GM12878 (cell line): ENCODE measurements around the gene MDH1. TPM values are rescaled to one million over a fixed set of nuclear protein-coding genes. Genes with fewer than 3 reads are reported as not detected.
A peak's percentile ranks its signal among the peaks of the same experiment; 100 is the strongest.

Source experiments
- ATF3 ChIP-seq: IDR thresholded peaks from 2 replicates; pipeline ENCODE4 v1.6.1; 2011; ENCODE audit warnings: low read depth, mild to moderate bottlenecking, low read length, moderate library complexity, borderline replicate concordance; ENCODE audit errors: extremely low read depth
- ATF7 ChIP-seq: fragments of 450-650 bp; IDR thresholded peaks from 2 replicates; pipeline ENCODE4 v1.6.1; 2016; ENCODE audit warnings: low read depth, mild to moderate bottlenecking
- BCL11A ChIP-seq: IDR thresholded peaks from 2 replicates; pipeline ENCODE4 v1.6.1; 2011; ENCODE audit warnings: low read depth, low read length
- BHLHE40 ChIP-seq, 2 experiments: fragments of 450-650 bp in 1 of 2; IDR thresholded peaks; 2 replicates each; pipeline ENCODE4 v1.6.1; 2011 to 2017; ENCODE audit warnings: low read depth in 2 of 2, borderline replicate concordance in 1 of 2, improper control_type of control experiment in 1 of 2, low read length in 1 of 2, mild to moderate bottlenecking in 1 of 2
- CHD1 ChIP-seq: IDR thresholded peaks from 2 replicates; pipeline ENCODE4 v1.6.1; 2012; ENCODE audit warnings: low read depth, low read length, improper control_type of control experiment
- CHD4 ChIP-seq: fragments of 200-600 bp; sonication (generic); IDR thresholded peaks from 2 replicates; pipeline ENCODE4 v1.6.1; 2016; ENCODE audit warnings: mild to moderate bottlenecking
- E2F4 ChIP-seq: IDR thresholded peaks from 2 replicates; pipeline ENCODE4 v1.6.1; 2012; ENCODE audit warnings: low read depth, low read length, improper control_type of control experiment
- EED ChIP-seq: sonication (generic); IDR thresholded peaks from 2 replicates; pipeline ENCODE4 v1.6.1; 2016; ENCODE audit warnings: antibody characterized with exemption, low read depth
- FOS ChIP-seq: IDR thresholded peaks from 3 replicates; pipeline ENCODE4 v1.6.1; 2011; ENCODE audit warnings: borderline replicate concordance; ENCODE audit not compliant: insufficient read length; ENCODE audit errors: extremely low read depth
- GABPA ChIP-seq: IDR thresholded peaks from 2 replicates; pipeline ENCODE4 v1.6.1; 2014; ENCODE audit warnings: antibody characterized with exemption, low read depth, mild to moderate bottlenecking, inconsistent platforms
- GATAD2B ChIP-seq: fragments of 450-650 bp; conservative IDR thresholded peaks from 2 replicates; pipeline ENCODE4 v1.6.1; 2017; ENCODE audit warnings: low read depth, mild to moderate bottlenecking, moderate library complexity
- IKZF2 ChIP-seq, 2 experiments: fragments of 450-650 bp; IDR thresholded peaks; 2 replicates each; pipeline ENCODE4 v1.6.1; 2017; ENCODE audit warnings: mild to moderate bottlenecking in 2 of 2, moderate library complexity in 2 of 2
- JUNB ChIP-seq: IDR thresholded peaks from 2 replicates; pipeline ENCODE4 v1.6.1; 2016; ENCODE audit warnings: antibody characterized with exemption, mild to moderate bottlenecking
- MAX ChIP-seq: IDR thresholded peaks from 2 replicates; pipeline ENCODE4 v1.6.1; 2012; ENCODE audit warnings: low read depth, low read length, improper control_type of control experiment
- PBX3 ChIP-seq: IDR thresholded peaks from 2 replicates; pipeline ENCODE4 v1.6.1; 2011; ENCODE audit warnings: mild to moderate bottlenecking, low read depth, low read length, moderate library complexity; ENCODE audit not compliant: insufficient replicate concordance
- RUNX3 ChIP-seq: IDR thresholded peaks from 2 replicates; pipeline ENCODE4 v1.6.1; 2012; ENCODE audit warnings: low read length, inconsistent platforms
- SIN3A ChIP-seq: IDR thresholded peaks from 2 replicates; pipeline ENCODE4 v1.6.1; 2012; ENCODE audit warnings: low read depth, low read length, improper control_type of control experiment
- SREBF1 ChIP-seq: IDR thresholded peaks from 2 replicates; pipeline ENCODE4 v1.6.1; 2012; ENCODE audit warnings: mild to moderate bottlenecking, low read length
- STAT3 ChIP-seq: IDR thresholded peaks from 2 replicates; pipeline ENCODE4 v1.6.1; 2011; ENCODE audit warnings: low read depth, low read length, improper control_type of control experiment
- TARDBP ChIP-seq: IDR thresholded peaks from 2 replicates; pipeline ENCODE4 v1.6.1; 2016; ENCODE audit warnings: borderline replicate concordance
- TBL1XR1 ChIP-seq: IDR thresholded peaks from 2 replicates; pipeline ENCODE4 v1.6.1; 2012; ENCODE audit warnings: low read depth, low read length, improper control_type of control experiment
- ZBTB11 ChIP-seq: fragments of 450-650 bp; formaldehyde crosslinking; IDR thresholded peaks from 2 replicates; pipeline ENCODE4 v1.5.0; 2022; ENCODE audit warnings: mild to moderate bottlenecking, missing genetic modification characterization
- ZZZ3 ChIP-seq: IDR thresholded peaks from 2 replicates; pipeline ENCODE4 v1.6.1; 2011; ENCODE audit warnings: low read depth; ENCODE audit not compliant: control insufficient read depth, insufficient read length
- polyA plus RNA-seq, 11 experiments: library from polyadenylated mRNA; depleted of rRNA in 4 of 11; unstranded in 6 of 11; stranded (reverse) in 5 of 11; fragments of >200 nt; fragmentation: Nextera tagmentation in 4 of 11; fragmentation: Illumina TruSeq in 1 of 11; extraction: Ambion mirVana in 4 of 11; extraction: Trizol in 1 of 11; gene quantifications; 1 replicate in 1 of 11; 2 replicates in 10 of 11; pipeline versions ENCODE4 v1.2.1 to v1.2.3, GENCODE V29; 2011 to 2016; ENCODE audit warnings: inconsistent platforms in 2 of 11, missing spikeins in 2 of 11, low read depth in 1 of 11
- total RNA-seq, 4 experiments: library from RNA; depleted of rRNA in 3 of 4; stranded (reverse); fragments of >200 nt in 3 of 4; fragmentation: Illumina TruSeq in 1 of 4; extraction: Trizol in 1 of 4; gene quantifications; 2 replicates each; pipeline versions ENCODE4 v1.2.1 to v1.2.3, GENCODE V29; 2013 to 2021
- TF ChIP-seq, protein P1 (sequence below): IDR thresholded peaks from 2 replicates; pipeline ENCODE4 v1.6.1; 2011; ENCODE audit warnings: borderline replicate concordance, low read depth, mild to moderate bottlenecking, moderate library complexity, mixed read lengths, low read length; ENCODE audit not compliant: insufficient read depth; ENCODE audit errors: extremely low read length

MDH1 gene
- total and polyA plus RNA-seq, 10 of the 15 experiments (the other 5 are each of a cell fraction or from before 2014, with no cell fraction given): 254 to 1,581 (median 440) TPM

GRCh38 chr2:63588385-63589147 lies at the start of gene MDH1, which contains the start of gene WDPCP (continued):
- TF ChIP-seq SREBF1: peak; percentile 90
- no peak for TF ChIP-seq FOS
- TF ChIP-seq E2F4: peak; percentile 38
- TF ChIP-seq, protein P1, sequence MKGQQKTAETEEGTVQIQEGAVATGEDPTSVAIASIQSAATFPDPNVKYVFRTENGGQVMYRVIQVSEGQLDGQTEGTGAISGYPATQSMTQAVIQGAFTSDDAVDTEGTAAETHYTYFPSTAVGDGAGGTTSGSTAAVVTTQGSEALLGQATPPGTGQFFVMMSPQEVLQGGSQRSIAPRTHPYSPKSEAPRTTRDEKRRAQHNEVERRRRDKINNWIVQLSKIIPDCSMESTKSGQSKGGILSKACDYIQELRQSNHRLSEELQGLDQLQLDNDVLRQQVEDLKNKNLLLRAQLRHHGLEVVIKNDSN: no peak
- TF ChIP-seq CHD1: 0 out of 2 replicates have a peak, but pooled peaks have one; percentile 73
- peak; percentile 77 for TF ChIP-seq PBX3
- TF ChIP-seq STAT3: no peak
- peak; percentile 1; the same call in 1 of the 2 replicates for TF ChIP-seq EED
- TF ChIP-seq IKZF2 (IDR thresholded peaks at IDR 0.05): peak; percentile 51 to 62
- TF ChIP-seq RUNX3: peak; percentile 91
- TF ChIP-seq ZZZ3: no peak
- TF ChIP-seq TBL1XR1: no peak; the same call in 1 of the 2 replicates
- peak; percentile 87 for TF ChIP-seq ZBTB11
- TF ChIP-seq GABPA: peak; percentile 92
- TF ChIP-seq MAX: peak; percentile 65
- TF ChIP-seq BHLHE40 (IDR thresholded peaks at IDR 0.05; ENCODE audit: borderline replicate concordance in 1 of 2, low read depth in 2 of 2, low read length in 1 of 2): peak; percentile 95 to 96
- TF ChIP-seq TARDBP: peak; percentile 100
- TF ChIP-seq JUNB: peak; percentile 31
- peak; percentile 41; the same call in 1 of the 2 replicates for TF ChIP-seq BCL11A
- no peak for TF ChIP-seq ATF3
- TF ChIP-seq CHD4: no peak
- TF ChIP-seq GATAD2B: peak; percentile 70; the same call in 1 of the 2 replicates
- peak; percentile 84 for TF ChIP-seq ATF7
- peak; percentile 78 for TF ChIP-seq SIN3A
